HepG2 (cell line): Measurements from ENCODE around the gene ALPL. TPM values are rescaled to one million over a fixed set of nuclear protein-coding genes. Genes with fewer than 3 reads are reported as not detected.

Source experiments
- ELF3 ChIP-seq: IDR thresholded peaks from 2 replicates; pipeline ENCODE4 v1.6.1; 2016; ENCODE audit warnings: missing genetic modification reagents, missing compliant biosample characterization
- GPN1 ChIP-seq: sonication (generic); formaldehyde crosslinking; IDR thresholded peaks from 2 replicates; pipeline ENCODE4 v1.5.1; 2020; ENCODE audit warnings: missing genetic modification reagents, borderline replicate concordance
- MED1 ChIP-seq: sonication (generic); formaldehyde crosslinking; IDR thresholded peaks from 2 replicates; pipeline ENCODE4 v1.4.0; 2020; ENCODE audit warnings: missing genetic modification reagents
- NFYC ChIP-seq: IDR thresholded peaks from 2 replicates; pipeline ENCODE4 v1.6.1; 2016; ENCODE audit warnings: missing genetic modification reagents, missing compliant biosample characterization
- RFX5 ChIP-seq: IDR thresholded peaks from 2 replicates; pipeline ENCODE4 v1.6.1; 2011; ENCODE audit warnings: low read depth, low read length, improper control_type of control experiment
- XRCC5 ChIP-seq: fragments of 200-400 bp; formaldehyde crosslinking; optimal IDR thresholded peaks from 2 replicates; pipeline ENCODE3; 2017; ENCODE audit warnings: mild to moderate bottlenecking, low read length
- polyA plus RNA-seq, 8 experiments: library from polyadenylated mRNA; depleted of rRNA in 3 of 8; stranded (reverse) in 7 of 8; unstranded in 1 of 8; fragments of >200 nt; fragmentation: Illumina TruSeq in 4 of 8; extraction: Trizol in 4 of 8; gene quantifications; 2 replicates each; pipeline versions ENCODE4 v1.2.1 to v1.2.3, GENCODE V29; 2011 to 2016; ENCODE audit warnings: low read depth in 4 of 8, missing spikeins in 1 of 8, mixed read lengths in 1 of 8; ENCODE audit not compliant: insufficient read depth in 1 of 8
- total RNA-seq, 5 experiments: library from RNA; depleted of rRNA; stranded (reverse); fragments of >200 nt; fragmentation: Illumina TruSeq; extraction: Trizol; gene quantifications; 2 replicates each; pipeline ENCODE4 v1.2.3, GENCODE V29; 2016; ENCODE audit warnings: low read depth in 1 of 5
- TF ChIP-seq, protein P1 (sequence below): sonication (generic); formaldehyde crosslinking; IDR thresholded peaks from 2 replicates; pipeline ENCODE4 v1.5.1; 2020; ENCODE audit warnings: missing genetic modification reagents, mild to moderate bottlenecking, borderline replicate concordance
- TF ChIP-seq, protein P2 (sequence below): sonication (generic); formaldehyde crosslinking; IDR thresholded peaks from 2 replicates; pipeline ENCODE4 v1.4.0; 2020; ENCODE audit warnings: mild to moderate bottlenecking, missing genetic modification reagents
- TF ChIP-seq, protein P3 (sequence below): IDR thresholded peaks from 2 replicates; pipeline ENCODE4 v1.6.1; 2016; ENCODE audit warnings: missing compliant biosample characterization, missing genetic modification reagents, borderline replicate concordance
- TF ChIP-seq, protein P4 (sequence below): sonication (generic); formaldehyde crosslinking; IDR thresholded peaks from 2 replicates; pipeline ENCODE4 v1.5.0; 2020; ENCODE audit warnings: missing genetic modification reagents, mild to moderate bottlenecking, borderline replicate concordance

The ALPL gene
- total and polyA plus RNA-seq, 2 of the 13 experiments (the other 11 are each of a cell fraction or from before 2014, with no cell fraction given) = 0.12 TPM; not detected in 1

DNA sequence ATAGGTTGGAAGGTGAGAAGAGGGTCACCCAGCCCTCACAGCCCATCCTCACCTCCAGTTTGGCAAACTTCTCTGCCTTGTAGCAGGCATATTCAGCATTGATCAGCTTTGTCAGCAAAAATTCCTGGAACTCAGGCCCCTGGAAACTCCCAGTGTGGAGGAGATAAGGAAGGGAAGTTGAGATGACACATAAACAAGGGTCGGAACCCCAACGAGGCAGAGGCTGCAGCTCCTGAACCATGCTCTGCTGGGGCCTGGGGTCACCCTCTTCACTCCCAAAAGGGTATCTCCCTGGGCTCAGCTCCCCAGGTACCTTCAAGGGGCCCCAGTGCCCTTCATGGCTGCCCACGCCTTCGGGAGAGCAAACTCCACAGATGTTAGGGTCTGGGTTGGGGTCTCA, 99.6 kb downstream of the ALPL start (continued):
- TF ChIP-seq, protein P1, sequence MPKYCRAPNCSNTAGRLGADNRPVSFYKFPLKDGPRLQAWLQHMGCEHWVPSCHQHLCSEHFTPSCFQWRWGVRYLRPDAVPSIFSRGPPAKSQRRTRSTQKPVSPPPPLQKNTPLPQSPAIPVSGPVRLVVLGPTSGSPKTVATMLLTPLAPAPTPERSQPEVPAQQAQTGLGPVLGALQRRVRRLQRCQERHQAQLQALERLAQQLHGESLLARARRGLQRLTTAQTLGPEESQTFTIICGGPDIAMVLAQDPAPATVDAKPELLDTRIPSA (CRISPR knock-in tag) = no peak
- TF ChIP-seq ELF3 (CRISPR knock-in tag) = no peak
- no peak for TF ChIP-seq XRCC5
- no peak for TF ChIP-seq RFX5
- TF ChIP-seq GPN1 (CRISPR knock-in tag) = no peak
- TF ChIP-seq, protein P2, sequence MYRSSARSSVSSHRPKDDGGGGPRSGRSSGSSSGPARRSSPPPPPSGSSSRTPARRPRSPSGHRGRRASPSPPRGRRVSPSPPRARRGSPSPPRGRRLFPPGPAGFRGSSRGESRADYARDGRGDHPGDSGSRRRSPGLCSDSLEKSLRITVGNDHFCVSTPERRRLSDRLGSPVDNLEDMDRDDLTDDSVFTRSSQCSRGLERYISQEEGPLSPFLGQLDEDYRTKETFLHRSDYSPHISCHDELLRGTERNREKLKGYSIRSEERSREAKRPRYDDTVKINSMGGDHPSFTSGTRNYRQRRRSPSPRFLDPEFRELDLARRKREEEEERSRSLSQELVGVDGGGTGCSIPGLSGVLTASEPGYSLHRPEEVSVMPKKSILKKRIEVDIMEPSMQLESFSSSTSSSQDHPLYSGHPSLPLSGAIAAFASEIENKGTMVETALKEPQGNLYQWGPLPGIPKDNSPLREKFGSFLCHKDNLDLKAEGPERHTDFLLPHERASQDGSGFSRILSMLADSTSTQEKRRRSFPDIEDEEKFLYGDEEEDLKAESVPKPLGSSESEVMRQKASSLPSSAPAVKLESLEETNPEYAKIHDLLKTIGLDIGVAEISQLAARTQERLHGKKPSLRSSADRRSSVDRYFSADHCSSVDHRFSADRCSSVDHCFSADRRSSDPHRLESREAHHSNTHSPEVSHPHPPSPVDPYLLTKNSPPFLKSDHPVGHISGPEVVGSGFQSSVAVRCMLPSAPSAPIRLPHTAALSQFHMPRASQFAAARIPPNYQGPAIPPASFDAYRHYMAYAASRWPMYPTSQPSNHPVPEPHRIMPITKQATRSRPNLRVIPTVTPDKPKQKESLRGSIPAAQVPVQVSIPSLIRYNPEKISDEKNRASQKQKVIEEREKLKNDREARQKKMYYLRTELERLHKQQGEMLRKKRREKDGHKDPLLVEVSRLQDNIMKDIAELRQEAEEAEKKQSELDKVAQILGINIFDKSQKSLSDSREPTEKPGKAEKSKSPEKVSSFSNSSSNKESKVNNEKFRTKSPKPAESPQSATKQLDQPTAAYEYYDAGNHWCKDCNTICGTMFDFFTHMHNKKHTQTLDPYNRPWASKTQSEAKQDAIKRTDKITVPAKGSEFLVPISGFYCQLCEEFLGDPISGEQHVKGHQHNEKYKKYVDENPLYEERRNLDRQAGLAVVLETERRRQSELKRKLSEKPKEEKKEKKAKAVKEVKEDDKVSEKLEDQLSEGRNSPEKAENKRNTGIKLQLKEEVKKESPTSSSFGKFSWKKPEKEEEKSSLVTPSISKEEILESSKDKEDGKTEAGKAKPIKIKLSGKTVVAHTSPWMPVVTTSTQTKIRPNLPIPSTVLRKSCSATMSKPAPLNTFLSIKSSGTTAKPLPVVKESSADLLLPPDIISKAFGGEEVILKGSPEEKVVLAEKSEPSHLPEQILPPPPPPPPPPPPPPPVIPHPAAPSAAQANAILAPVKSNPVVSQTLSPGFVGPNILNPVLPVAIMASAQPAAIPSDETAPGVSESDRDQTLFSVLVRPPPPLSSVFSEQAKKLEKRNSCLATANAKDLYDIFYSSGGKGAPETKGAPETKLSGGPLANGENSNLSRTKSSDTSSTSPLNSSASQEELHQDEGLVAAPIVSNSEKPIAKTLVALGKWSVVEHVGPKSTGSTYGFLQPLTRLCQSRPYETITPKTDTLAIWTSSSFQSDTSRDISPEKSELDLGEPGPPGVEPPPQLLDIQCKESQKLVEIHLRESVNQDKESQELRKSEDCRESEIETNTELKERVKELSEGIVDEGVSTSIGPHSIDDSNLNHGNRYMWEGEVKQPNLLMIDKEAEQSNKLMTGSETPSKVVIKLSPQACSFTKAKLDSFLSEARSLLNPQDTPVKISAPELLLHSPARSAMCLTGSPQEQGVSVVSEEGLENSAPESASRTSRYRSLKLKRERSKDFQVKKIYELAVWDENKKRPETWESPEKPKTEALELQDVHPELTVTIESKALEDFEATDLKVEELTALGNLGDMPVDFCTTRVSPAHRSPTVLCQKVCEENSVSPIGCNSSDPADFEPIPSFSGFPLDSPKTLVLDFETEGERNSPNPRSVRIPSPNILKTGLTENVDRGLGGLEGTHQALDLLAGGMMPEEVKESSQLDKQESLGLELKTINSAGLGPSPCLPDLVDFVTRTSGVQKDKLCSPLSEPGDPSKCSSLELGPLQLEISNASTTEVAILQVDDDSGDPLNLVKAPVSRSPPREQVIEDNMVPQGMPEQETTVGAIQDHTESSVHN (CRISPR knock-in tag) = no peak
- TF ChIP-seq, protein P3, sequence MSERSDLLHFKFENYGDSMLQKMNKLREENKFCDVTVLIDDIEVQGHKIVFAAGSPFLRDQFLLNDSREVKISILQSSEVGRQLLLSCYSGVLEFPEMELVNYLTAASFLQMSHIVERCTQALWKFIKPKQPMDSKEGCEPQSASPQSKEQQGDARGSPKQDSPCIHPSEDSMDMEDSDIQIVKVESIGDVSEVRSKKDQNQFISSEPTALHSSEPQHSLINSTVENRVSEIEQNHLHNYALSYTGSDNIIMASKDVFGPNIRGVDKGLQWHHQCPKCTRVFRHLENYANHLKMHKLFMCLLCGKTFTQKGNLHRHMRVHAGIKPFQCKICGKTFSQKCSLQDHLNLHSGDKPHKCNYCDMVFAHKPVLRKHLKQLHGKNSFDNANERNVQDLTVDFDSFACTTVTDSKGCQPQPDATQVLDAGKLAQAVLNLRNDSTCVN (CRISPR knock-in tag) = no peak
- no peak for TF ChIP-seq MED1 (CRISPR knock-in tag)
- TF ChIP-seq NFYC = no peak
- TF ChIP-seq, protein P4, sequence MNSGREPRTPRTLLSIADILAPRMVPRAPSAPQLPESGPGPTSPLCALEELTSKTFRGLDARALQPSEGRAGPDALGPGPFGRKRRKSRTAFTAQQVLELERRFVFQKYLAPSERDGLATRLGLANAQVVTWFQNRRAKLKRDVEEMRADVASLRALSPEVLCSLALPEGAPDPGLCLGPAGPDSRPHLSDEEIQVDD (CRISPR knock-in tag) = no peak
- TF ChIP-seq, all 625 proteins: peak for 2
